ENCODE data around the gene SUOX.

DNA sequence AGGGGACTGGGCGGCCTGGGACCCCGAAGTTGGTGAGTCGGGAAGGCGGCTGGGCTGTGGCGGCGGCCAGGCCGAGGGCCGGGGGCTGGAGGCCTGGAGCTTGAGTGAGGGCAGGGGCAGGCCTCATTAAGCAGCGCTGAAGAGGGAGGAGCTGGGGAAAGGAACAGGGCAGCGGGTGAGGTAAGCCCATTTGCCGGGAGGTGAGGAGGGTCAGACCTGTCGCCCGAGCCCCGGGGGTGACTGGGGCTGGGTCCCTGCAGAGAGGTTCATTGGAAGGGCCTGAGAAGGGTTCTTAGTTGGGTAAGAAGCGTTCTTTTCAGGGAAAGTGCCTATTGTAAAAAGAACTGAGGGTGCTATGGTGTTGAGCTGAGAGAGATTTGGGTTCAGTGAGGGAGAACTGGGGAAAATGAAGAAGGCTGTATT is 22.8 kb upstream of the SUOX start:
- TF ChIP-seq REST (IDR thresholded peaks at IDR 0.05; ENCODE audit: low read depth, low read length) (no peak), CHD2 (IDR thresholded peaks at IDR 0.05; ENCODE audit: low read length, partially characterized antibody) (no peak), RAD21 (IDR thresholded peaks at IDR 0.05; ENCODE audit: low read length) (no peak), SMC3 (IDR thresholded peaks at IDR 0.05; ENCODE audit: low read depth, low read length) (no peak), TAF1 (IDR thresholded peaks at IDR 0.05; ENCODE audit: borderline replicate concordance, low read depth, low read length) (no peak)
- TF ChIP-seq, protein P1, sequence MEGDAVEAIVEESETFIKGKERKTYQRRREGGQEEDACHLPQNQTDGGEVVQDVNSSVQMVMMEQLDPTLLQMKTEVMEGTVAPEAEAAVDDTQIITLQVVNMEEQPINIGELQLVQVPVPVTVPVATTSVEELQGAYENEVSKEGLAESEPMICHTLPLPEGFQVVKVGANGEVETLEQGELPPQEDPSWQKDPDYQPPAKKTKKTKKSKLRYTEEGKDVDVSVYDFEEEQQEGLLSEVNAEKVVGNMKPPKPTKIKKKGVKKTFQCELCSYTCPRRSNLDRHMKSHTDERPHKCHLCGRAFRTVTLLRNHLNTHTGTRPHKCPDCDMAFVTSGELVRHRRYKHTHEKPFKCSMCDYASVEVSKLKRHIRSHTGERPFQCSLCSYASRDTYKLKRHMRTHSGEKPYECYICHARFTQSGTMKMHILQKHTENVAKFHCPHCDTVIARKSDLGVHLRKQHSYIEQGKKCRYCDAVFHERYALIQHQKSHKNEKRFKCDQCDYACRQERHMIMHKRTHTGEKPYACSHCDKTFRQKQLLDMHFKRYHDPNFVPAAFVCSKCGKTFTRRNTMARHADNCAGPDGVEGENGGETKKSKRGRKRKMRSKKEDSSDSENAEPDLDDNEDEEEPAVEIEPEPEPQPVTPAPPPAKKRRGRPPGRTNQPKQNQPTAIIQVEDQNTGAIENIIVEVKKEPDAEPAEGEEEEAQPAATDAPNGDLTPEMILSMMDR (IDR thresholded peaks at IDR 0.05): no peak

Data from SK-N-SH (cell line).